Measurements from ENCODE around the gene RETN. TPM values are rescaled to one million over a fixed set of nuclear protein-coding genes. Genes with fewer than 3 reads are reported as not detected.

The RETN gene, protein sequence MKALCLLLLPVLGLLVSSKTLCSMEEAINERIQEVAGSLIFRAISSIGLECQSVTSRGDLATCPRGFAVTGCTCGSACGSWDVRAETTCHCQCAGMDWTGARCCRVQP
- 1 to 10 TPM in 10 of 12 donors, not detected in 2; 1.2 to 6.2 (median 1.8) TPM for polyA plus RNA-seq (ENCODE audit: insufficient read length in 12 of 12)
- long read RNA-seq, donor 1, partial matches to known transcripts, result 0 of 1 reads
- long read RNA-seq, donor 1, other reads (novel, unspliced or antisense), result 0 of 1 reads
- long read RNA-seq, donor 2, partial matches to known transcripts, result 0 of 3 reads
- long read RNA-seq, donor 2, other reads (novel, unspliced or antisense), result 0 of 3 reads
- long read RNA-seq, donor 3, result 0 reads
- long read RNA-seq, donor 4, partial matches to known transcripts, result 0 of 1 reads
- long read RNA-seq, donor 4, other reads (novel, unspliced or antisense), result 0 of 1 reads
- long read RNA-seq, donor 5, partial matches to known transcripts, result 0 of 3 reads
- long read RNA-seq, donor 5, other reads (novel, unspliced or antisense), result 0 of 3 reads
- long read RNA-seq, donor 6, partial matches to known transcripts, result 0 of 2 reads
- long read RNA-seq, donor 6, other reads (novel, unspliced or antisense), result 0 of 2 reads
- long read RNA-seq, donor 7, result 0 reads
- long read RNA-seq, donor 8, partial matches to known transcripts, result 0 of 2 reads
- long read RNA-seq, donor 8, other reads (novel, unspliced or antisense), result 0 of 2 reads
- long read RNA-seq, donor 9, partial matches to known transcripts, result 0 of 1 reads
- long read RNA-seq, donor 9, other reads (novel, unspliced or antisense), result 0 of 1 reads
- long read RNA-seq, donor 10, partial matches to known transcripts, result 0 of 3 reads
- long read RNA-seq, donor 10, other reads (novel, unspliced or antisense), result 0 of 3 reads
- long read RNA-seq, donor 11, result 0 reads

GRCh38 chr19:7668842-7669241 lies at the start of gene RETN:
TSS of gene RETN (plus strand) at chr19:7669049. CDS start at chr19:7669327, 278 bp downstream.
- no peak for DNase-seq

- no peak for DNase-seq
Measured at GRCh38 chr19:7619671-7620441, 49.0 kb upstream of the RETN start.

DNA sequence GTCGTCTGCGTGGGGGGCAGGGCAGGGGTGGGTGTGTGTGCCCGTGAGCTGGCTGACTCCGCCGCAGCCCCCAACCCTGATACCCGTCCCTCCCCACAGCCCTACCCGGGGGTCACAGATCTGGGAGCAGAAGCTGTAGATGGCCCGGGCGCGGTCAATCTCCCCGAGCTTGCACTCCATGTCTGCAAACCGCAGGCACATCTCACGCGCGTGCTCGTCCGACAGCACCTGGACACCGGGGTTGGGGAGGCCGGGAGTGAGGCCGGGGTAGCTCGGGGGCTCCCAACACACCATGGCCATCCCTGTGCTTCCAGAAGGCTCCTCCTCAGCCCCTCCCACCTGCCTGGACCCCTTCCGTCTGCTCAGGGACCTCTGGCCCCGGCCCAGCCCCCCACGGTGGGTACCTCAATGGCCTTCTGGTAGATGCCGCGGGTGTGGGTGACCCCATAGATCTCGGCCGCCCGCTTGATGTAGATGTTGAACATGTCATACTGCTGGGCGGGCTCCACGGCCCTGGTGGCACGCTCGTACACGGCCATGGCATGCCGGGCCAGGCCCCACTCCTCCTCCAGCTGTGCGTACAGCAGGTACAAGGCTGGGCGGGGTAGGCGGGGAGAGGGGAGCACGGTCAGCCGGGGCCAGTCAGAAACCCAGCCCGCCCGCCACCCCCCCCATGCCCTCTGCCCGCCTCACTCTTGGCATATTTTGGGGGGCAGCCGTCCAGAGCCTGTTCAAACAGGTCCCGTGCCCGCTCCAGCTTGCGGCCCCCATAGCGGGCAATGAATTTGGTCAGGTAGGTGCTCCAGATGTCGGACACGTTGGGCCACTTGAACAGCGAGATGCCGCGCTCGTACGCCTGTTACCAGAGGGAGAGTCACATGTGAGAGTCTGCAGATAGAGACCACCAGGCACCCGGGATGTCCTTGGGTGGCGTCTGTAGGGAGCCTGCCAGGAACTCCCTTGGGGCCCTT lies 48.1 kb upstream of the RETN start:
- DNase-seq, result no peak

- no peak for DNase-seq
Measured at GRCh38 chr19:7622933-7623685, 45.7 kb upstream of the RETN start.

DNA sequence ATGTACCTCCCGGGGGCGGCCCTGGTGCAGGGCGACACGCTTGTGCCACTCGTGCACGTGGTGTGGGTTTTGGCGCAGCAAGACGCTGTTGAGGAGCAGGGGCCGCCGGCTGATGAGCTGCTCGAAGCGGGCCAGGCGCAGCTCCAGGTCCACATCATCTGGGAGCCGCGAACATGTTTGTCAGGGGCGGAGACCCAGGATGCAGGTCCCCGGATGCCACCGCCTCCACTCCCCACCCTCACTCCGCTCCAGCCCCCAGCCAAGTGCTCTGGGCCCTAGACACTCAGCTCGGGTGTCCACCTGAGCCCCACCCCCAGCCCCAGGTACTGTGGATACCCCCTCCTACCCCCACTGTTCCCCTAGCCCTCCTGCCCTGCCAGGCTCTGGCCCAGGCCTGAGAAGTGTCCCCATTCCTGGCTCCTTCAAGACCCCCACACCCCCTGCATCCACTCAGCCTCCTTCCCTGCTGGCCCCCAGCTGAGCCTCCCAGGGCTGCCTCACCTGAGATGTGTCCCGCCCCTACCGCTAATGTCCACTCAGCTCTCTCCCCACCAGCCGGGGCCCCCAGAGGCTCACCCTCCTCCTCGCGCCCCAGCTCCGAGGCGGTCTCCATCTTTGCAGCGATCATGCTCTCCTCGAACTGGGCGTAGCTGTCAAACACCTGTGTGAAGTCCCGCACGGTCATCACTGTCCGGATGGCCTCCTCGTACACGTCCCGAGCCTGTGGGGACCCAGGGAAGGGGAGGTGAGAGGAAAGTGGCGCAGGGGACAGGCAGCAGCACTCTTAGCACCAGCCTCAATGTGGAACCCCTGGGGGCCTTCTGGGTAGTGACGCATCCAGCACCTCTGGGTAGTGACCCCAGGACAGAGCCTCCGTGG lies 44.9 kb upstream of the RETN start:
- no peak for DNase-seq

DNA sequence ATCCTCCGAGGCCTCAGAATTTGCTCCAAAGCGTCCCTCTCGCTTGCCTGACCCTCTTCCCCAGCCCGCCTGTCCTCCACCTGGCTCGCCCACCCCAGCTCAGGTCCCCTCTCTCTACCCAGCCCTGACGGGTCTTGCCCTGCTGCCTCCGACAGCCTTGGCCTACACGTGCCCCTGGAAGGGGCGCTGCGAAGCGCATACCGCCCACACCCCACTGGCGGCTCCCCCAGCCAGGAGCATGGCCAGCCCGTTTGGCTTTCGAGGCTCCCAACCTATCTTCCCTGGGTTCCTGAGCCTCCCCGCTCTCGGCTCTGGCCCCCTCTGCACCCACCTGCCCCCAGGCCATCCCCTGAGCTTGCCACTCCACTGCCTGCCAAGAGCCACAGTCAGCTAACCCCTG lies 44.0 kb upstream of the RETN start:
- no peak for DNase-seq

DNA sequence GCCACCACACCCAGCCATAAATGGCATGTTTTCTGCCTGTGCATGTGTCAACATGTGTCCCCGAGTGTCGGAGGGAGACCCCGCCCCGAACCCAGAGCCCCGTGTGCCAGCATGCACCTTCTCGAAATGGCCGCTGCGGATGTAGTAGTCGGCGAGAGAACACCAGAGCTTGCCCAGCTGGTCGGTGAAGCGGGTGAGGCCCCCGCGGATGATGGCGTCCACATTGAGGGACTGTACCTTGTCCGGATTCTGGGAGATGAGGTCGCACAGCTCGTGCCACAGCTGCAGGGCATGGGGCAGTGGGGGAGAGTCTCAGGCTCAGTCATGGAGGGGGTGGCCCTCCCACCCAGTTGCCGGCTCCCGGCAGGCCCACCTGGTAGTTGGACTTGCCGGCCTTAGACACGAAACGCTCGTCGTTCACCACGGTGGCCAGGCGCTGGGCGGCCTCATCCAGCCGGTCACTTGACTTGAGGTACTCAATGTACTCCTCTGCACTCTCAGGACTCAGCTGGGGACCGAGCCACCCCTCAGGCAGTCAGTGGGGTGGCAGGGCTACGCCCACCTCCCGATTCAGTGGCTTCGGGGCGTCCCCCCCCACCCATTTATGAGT lies 43.0 kb upstream of the RETN start:
- DNase-seq, result no peak

DNA sequence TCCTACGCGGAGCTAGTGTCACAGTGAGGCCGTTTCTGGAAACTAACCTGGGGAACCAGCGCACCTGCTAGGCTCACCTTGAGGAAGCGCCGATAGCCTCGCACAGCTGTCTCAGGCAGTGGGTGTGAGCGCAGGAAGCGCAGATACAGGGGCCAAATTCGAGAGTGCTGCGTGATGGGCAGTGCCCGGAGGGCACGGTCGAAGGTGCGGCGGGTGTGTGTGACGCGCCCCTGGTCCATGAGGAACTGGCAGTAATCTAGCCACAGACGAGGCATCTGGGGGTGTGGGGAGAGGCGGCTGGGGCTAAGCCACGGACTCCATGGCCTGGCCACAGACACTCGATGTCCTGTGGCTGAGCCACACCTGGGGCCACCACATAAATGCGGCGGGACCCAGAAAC lies 41.7 kb upstream of the RETN start:
- no peak for DNase-seq

- no peak for DNase-seq
Measured at GRCh38 chr19:7628589-7629311, 40.1 kb upstream of the RETN start.

- DNase-seq, result peak; percentile 99
Measured at GRCh38 chr19:7629347-7630054, 39.3 kb upstream of the RETN start, which contains the start of the genes PET100 and XAB2. TSS of gene PET100 (plus strand) at chr19:7629793. CDS start at chr19:7629834, 41 bp downstream. TSS of gene XAB2 (minus strand) at chr19:7629545. CDS start at chr19:7629527, 18 bp downstream.

GRCh38 chr19:7631577-7631976 lies 37.3 kb upstream of the RETN start:
- DNase-seq, result no peak

DNA sequence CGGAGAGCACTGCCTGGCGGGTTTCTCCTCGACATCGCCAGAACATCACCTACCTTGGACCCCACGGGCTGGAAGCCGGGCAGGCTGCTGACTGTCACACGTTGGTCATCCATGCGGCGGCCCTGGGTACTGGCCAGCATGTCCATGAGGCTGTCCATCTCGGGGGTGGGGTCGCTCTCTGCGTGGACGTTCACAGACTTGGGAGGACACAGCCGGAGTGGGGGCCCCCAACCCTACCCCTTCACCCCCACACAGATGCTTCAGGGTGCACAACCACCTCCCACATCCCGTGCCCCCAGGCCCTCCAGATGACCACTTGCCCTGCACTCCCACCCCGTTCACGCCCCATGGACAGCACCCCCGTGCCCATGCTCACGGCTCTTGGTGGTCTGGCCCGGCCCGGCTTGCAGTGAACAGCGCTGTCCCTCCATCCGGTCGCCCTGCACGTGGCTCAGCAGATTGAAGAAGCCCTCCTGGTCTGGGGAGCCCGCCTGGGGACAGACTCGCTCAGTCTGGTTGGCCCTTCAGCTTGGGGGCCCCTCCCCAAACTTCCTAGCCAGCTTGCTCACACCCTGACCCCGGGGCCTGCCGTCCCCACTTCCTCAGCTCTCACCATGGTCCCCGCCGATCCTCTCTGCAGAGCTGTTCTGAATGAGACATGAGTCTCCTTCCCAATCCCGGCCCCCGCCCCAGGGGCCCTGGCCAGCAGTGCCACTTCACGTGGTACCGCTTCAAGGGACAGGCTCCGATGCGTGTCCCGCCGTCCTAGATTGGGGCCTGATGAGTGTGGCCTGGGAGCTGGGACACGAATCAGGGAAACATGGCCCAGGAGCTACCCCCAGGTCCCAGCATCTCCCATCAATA lies 36.3 kb upstream of the RETN start:
- DNase-seq, result no peak

GRCh38 chr19:7633698-7634097 lies 35.2 kb upstream of the RETN start, which contains the start of gene PCP2:
TSS of gene PCP2 (minus strand) at chr19:7633719. CDS start at chr19:7633457, 262 bp downstream.
- DNase-seq, result no peak

GRCh38 chr19:7635670-7636069 lies 33.2 kb upstream of the RETN start:
- DNase-seq, result no peak

DNA sequence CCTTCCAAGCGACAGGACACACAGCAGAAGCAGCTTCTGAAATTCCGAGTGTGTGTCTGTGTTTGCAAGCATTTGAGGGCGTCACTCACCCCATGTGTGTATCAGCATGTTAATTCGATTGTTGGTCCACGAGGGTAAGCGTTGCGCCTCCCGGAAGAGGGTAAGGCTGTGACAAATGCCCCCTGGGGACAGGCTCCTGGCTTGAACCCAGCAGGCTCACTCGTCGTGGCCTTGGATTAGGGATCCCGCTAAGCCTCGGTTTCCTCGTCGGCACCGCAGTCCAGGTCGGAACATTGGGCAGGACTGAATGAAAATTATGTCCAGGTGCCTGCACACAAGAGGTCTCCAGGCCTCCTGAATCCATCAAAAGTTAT lies 32.5 kb upstream of the RETN start:
- DNase-seq, result no peak

Measured in muscle of arm (tissue), 14 donors.